Loucy (cell line): Measurements from ENCODE around the gene IL18R1.

Experiments used
- H2AFZ ChIP-seq: fragments of 200-600 bp; sonication (generic); 2 replicates; pipeline ENCODE4 v1.6.0; 2016; ENCODE audit warnings: antibody characterized with exemption, mild to moderate bottlenecking, low read length, moderate library complexity
- H3F3A ChIP-seq: fragments of 200-600 bp; 2 replicates; pipeline ENCODE4 v1.6.0; 2016; ENCODE audit warnings: antibody characterized with exemption, low read depth, mild to moderate bottlenecking
- H3K27me3 ChIP-seq: fragments of 200-600 bp; sonication (generic); 2 replicates; pipeline ENCODE4 v1.6.1; 2014; ENCODE audit warnings: low read length, mild to moderate bottlenecking; ENCODE audit not compliant: insufficient read depth, poor library complexity, severe bottlenecking
- H3K36me3 ChIP-seq: fragments of 200-600 bp; sonication (generic); 2 replicates; pipeline ENCODE4 v1.6.1; 2016; ENCODE audit warnings: low read length; ENCODE audit not compliant: insufficient read depth
- H3K4me1 ChIP-seq: fragments of 200-600 bp; sonication (generic); 2 replicates; pipeline ENCODE4 v1.5.1; 2014; ENCODE audit warnings: low read length, mild to moderate bottlenecking; ENCODE audit not compliant: insufficient read depth, poor library complexity, severe bottlenecking
- H3K4me2 ChIP-seq: fragments of 200-600 bp; sonication (generic); 2 replicates; pipeline ENCODE4 v1.6.0; 2014; ENCODE audit warnings: antibody characterized with exemption, low read length, low read depth, mild to moderate bottlenecking; ENCODE audit not compliant: poor library complexity, severe bottlenecking
- H3K4me3 ChIP-seq: fragments of 200-600 bp; sonication (generic); 2 replicates; pipeline ENCODE4 v1.5.1; 2014; ENCODE audit warnings: low read length, mild to moderate bottlenecking, mixed read lengths; ENCODE audit not compliant: poor library complexity, severe bottlenecking
- H3K79me2 ChIP-seq: fragments of 200-600 bp; sonication (generic); 2 replicates; pipeline ENCODE4 v1.6.1; 2014; ENCODE audit warnings: low read length; ENCODE audit not compliant: insufficient read depth
- H3K9ac ChIP-seq: fragments of 200-600 bp; sonication (generic); 2 replicates; pipeline ENCODE4 v1.6.0; 2014; ENCODE audit warnings: mild to moderate bottlenecking, low read depth, low read length, moderate library complexity; ENCODE audit not compliant: poor library complexity, severe bottlenecking
- H3K9me2 ChIP-seq: fragments of 200-600 bp; sonication (generic); replicated peaks from 2 replicates; pipeline ENCODE4 v1.6.1; 2016; ENCODE audit warnings: low read depth, low read length, mixed read lengths
- H3K9me3 ChIP-seq: fragments of 200-600 bp; sonication (generic); 2 replicates; pipeline ENCODE4 v1.6.1; 2014; ENCODE audit warnings: mild to moderate bottlenecking, antibody characterized with exemption, low read length, low read depth; ENCODE audit not compliant: insufficient read depth
- H4K20me1 ChIP-seq: fragments of 200-600 bp; sonication (generic); 2 replicates; pipeline ENCODE4 v1.6.0; 2014; ENCODE audit warnings: antibody characterized with exemption, low read length, mild to moderate bottlenecking; ENCODE audit not compliant: insufficient read depth, poor library complexity, severe bottlenecking
- EZH2phosphoT487 ChIP-seq: fragments of 200-600 bp; IDR thresholded peaks from 2 replicates; pipeline ENCODE4 v1.6.1; 2018; ENCODE audit warnings: antibody characterized with exemption, mild to moderate bottlenecking, moderate library complexity, borderline replicate concordance
- TF ChIP-seq, protein P1 (sequence below): fragments of 200-600 bp; sonication (generic); conservative IDR thresholded peaks from 2 replicates; pipeline ENCODE4 v1.5.1; 2014; ENCODE audit warnings: mild to moderate bottlenecking, antibody characterized with exemption, low read length

IL18R1 gene

DNA sequence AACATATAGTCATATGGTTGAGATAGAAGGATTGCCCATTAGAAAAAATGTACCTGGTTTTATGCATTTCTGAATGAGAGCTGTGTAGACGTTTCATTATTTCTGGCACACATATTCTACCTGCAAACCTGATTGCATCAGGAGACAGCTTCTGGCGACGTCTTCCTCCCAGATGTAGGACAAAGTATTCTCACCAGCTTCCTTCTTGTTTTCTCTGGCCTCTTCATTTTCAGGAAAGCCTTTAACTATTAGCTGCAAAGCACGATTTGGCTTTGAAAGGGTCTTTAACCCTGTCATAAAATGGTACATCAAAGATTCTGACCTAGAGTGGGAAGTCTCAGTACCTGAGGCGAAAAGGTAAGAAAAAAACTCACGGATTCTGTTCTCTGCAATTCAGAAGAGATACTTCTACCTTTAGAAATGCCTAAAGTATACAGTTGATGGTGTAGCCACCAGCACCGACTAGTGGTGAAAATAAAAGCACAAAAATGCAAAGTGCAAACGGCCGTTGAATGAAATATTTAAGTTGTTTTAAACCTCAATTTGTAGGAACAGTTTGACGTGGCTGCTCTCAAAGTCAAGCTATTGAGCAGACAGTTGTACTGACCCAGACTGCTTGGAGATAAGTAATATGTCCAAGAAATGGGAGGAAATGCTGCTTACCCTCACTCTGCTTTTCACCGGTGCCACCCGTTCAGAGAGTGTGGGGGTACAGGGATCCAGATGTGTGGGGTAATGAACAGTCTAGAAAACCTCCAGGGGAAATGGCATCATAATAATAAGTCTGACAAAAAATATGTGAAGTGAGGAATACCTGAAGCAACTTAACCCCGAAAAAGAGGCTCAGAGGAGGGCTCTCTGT is 87.6 kb downstream of the IL18R1 start:
- Histone ChIP-seq H3K9me3 (no peaks in the 10 kb centered on the region), H3K4me3 (no peak overlapping the region), H3K79me2 (no peaks in the 10 kb centered on the region), H3K9ac (peak overlapping the region; percentile 10), H3K36me3 (peaks cover 72% of the 10 kb centered on the region; the same call in 1 of the 2 replicates), H3K9me2 (no peaks in the 10 kb centered on the region), H4K20me1 (no peaks in the 10 kb centered on the region), H3K4me2 (no peak overlapping the region), H3F3A (no peaks in the 10 kb centered on the region), H3K4me1 (no peaks in the 10 kb centered on the region), H3K27me3 (no peaks in the 10 kb centered on the region), H2AFZ (no peak overlapping the region)
- TF ChIP-seq, protein P1, sequence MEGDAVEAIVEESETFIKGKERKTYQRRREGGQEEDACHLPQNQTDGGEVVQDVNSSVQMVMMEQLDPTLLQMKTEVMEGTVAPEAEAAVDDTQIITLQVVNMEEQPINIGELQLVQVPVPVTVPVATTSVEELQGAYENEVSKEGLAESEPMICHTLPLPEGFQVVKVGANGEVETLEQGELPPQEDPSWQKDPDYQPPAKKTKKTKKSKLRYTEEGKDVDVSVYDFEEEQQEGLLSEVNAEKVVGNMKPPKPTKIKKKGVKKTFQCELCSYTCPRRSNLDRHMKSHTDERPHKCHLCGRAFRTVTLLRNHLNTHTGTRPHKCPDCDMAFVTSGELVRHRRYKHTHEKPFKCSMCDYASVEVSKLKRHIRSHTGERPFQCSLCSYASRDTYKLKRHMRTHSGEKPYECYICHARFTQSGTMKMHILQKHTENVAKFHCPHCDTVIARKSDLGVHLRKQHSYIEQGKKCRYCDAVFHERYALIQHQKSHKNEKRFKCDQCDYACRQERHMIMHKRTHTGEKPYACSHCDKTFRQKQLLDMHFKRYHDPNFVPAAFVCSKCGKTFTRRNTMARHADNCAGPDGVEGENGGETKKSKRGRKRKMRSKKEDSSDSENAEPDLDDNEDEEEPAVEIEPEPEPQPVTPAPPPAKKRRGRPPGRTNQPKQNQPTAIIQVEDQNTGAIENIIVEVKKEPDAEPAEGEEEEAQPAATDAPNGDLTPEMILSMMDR, result peak; percentile 93
- no peak for TF ChIP-seq EZH2phosphoT487

DNA sequence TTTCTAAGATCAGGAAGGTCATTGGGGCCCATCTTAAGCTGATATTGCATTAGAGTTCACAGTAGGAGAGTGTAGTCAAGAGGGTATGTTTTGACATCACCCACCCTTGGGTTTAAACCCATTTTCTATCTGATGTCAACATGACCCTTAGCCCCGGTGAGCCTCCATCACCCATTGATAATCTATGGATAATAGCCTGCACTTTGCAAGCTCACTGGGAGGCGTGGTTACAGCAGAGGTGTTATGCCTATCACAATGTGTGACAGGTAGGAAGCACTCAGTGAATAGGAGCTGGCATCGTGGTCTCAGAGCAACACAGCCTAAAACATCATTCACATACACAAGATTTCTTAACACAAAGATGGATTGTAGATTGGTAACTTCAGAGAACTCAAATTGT is 88.6 kb downstream of the IL18R1 start:
- Histone ChIP-seq H3K36me3 (peaks cover 67% of the 10 kb centered on the region; the same call in 1 of the 2 replicates), H3F3A (no peaks in the 10 kb centered on the region)

DNA sequence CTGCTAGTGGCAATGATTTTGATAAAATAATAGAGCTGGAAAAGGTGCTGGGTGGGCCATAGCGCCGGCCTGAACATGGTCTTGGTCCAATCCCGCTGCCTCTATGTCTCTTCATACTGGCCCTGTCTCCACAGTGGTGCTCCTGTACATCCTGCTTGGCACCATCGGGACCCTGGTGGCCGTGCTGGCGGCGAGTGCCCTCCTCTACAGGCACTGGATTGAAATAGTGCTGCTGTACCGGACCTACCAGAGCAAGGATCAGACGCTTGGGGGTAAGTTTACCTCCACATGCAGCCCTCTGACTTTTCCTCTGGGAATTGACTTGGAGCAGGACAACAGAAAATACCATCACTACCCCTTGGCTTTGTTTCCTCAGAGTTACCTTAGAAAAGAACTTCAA is 91.3 kb downstream of the IL18R1 start:
- Histone ChIP-seq H3K36me3 (peaks cover 70% of the 10 kb centered on the region; the same call in 1 of the 2 replicates), H3K4me1 (no peaks in the 10 kb centered on the region), H3K9me3 (no peaks in the 10 kb centered on the region), H3K9me2 (no peaks in the 10 kb centered on the region), H3K4me3 (no peak overlapping the region), H3F3A (no peaks in the 10 kb centered on the region), H3K27me3 (no peaks in the 10 kb centered on the region), H3K9ac (no peak overlapping the region), H4K20me1 (no peaks in the 10 kb centered on the region), H3K79me2 (no peaks in the 10 kb centered on the region), H2AFZ (no peak overlapping the region), H3K4me2 (no peak overlapping the region)
- no peak for TF ChIP-seq EZH2phosphoT487
- TF ChIP-seq, protein P1, result no peak

More for the DNA sequence above, 88.6 kb downstream of the IL18R1 start:
- Histone ChIP-seq H4K20me1 (no peaks in the 10 kb centered on the region), H3K27me3 (no peaks in the 10 kb centered on the region), H3K4me2 (no peak overlapping the region), H3K79me2 (no peaks in the 10 kb centered on the region), H3K4me1 (no peaks in the 10 kb centered on the region), H2AFZ (no peak overlapping the region), H3K9me3 (no peaks in the 10 kb centered on the region), H3K4me3 (no peak overlapping the region), H3K9me2 (no peaks in the 10 kb centered on the region), H3K9ac (no peak overlapping the region)
- TF ChIP-seq, protein P1, result no peak
- TF ChIP-seq EZH2phosphoT487, result no peak
